Measurements from ENCODE around the gene RAI1.
A peak's percentile ranks its signal among the peaks of the same experiment; 100 is the strongest.

RAI1 gene

DNA sequence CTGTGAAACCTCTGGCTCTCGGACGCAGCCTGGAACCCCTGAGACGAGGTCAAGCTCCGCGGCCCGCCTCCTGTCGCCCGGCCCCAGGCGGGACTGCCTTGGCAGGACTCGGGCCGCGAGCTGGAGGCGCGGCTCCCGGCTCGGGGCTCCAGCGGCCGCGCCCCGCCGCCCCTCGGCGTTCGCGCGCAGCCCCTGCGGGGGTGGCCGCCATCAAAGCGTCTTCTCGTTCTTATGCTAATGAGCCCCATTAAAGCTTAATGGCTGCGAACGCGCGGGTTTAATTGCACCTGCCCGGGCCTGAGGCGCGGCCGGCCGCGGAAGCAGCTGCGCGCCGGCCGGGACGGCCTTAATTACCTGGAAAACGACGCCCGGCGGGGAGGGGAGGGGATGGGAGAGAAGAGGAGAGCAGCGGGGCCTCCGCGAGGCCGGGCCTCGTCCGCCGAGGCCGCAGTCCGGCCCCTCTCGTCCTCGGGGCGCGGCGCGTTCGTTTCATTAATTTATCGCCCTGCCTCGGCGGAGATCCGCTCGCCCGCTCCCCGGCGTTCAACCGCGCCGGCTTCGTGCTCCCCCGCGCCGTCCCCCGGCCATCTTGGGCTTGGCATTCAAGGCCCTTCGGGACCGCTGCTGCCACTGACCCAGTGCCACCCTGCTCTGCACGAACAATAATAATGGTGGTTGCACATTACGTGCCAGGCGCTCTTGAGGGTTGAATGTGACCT, 19.2 kb downstream of the RAI1 start:
- DNase-seq, result no peak

DNA sequence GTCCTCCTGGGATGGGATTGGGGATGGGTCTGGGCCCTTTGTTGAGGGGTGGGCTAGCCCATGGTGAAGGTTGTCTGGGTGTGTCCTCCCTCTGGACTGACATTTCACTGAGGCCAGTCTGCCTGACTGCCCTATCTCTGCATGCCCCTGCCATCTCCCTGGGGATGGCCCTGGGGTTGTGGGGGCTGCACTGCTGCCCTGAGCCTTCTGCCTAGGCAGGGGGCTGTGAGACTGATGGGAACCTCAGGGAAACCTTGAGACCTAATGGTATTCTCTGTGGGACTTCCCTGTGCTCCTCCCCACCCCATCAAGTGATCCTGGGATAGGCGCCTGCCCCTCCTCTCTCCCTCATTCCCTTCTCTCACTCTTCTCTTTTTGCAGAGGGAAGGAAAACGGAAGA, 19.9 kb downstream of the RAI1 start:
- no peak for DNase-seq

DNA sequence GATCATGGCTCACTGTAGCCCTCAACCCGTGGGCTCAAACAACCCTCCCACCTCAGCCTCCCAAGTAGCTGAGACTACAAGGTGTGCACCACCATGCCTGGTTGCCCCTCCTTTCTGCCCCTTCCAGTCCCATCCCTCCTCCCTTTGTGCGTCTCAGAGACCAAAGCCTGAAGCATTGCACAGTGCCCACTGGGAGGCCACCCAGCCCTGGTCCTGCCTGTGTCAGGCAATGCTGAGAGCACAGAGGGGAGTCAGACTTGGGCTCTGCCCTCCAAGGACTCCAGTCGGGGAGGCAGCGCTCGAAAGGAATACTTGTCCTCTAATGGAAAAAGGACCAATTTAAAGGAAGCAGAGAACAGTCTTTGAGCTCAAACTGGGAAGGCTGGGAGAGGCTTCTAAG, 20.4 kb downstream of the RAI1 start:
- DNase-seq, result no peak

DNA sequence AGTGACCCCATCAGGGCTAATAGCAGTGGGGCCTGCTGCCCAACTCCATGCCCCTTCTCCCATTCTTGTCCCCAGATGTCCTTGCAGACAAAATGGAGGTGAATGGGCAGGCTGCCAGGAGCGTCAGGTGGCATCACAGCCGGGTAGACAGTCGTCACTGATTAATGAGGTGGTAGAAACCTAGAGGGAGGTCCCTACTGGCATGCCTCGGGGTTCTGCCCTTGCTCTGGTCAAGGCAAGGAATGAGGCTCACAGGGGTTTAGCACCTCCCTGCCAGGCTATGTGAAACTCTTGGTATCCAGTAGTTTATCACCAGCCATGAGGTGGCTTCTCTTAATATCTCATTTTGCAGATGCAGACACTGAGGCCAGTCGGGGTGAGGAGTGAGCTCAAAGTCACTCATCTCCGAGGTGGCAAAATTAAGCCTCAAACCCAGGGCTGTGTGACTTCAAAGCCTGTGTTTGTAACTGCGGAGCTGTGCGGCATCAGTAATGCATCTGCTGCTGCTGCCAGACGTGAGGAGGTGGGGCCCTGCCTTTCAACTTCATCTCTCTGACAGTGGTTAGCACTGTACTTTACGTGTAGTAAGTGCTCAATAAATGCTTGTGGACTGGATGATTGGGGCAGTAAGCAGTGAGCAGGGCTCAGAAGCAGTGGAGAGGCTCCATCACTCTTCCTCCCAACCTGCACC, 21.3 kb downstream of the RAI1 start:
- DNase-seq, result no peak

DNA sequence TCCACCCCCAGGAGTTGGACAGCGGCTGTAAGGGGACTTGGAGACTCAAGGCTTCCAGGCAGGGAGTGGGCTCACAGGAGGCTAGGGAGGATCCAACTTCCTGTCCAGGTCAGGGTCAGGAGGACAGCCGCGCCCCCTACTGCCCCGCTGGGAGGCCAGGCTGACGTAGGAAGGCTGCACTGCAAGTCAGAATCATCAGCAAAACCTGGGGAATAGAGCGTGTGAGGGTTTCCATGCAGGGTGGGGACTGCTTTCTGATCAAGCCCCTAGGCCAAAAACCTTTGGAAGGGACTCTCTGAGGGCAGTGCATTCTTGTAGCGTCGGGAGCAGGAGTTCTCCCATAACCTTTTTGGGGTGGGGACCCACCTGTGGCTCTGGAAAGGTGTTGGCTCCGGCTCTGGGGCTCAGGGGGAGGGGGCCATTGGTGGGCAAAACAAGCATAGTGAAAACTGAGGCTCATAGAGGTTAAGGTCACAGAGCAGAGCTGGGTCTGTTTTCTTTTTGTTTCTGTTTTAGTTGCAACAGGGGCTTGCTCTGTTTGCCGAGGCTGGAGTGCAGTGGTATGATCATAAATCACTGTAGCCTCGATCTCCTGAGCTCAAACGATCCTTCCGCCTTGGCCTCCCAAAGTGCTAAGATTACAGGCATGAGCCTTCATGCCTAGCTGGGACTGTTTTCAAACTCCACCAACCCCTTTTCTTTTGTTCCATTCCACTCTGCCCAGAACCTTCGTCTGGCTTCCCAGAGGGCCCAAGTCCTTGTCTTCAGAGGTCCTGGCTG, 22.1 kb downstream of the RAI1 start:
- DNase-seq, result no peak

DNA sequence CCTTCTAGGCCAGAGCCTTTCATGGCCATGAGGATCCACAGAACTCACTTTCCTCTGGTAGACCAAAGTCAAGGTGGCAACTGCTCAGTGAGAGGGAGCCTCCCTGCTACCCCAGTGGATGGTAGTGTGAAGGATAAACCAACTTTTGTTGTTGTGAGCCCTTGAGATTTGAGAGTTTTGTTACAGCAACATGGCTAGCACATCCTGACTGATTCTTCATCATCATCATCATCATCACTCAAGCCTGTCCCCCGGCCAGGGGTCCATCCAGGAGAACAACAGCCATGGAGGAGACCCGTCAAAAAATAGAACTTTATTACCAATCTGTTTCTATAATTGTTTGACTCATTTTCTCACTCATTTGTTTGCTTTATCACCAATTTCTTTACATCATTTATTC, 23.7 kb downstream of the RAI1 start:
- no peak for DNase-seq

DNA sequence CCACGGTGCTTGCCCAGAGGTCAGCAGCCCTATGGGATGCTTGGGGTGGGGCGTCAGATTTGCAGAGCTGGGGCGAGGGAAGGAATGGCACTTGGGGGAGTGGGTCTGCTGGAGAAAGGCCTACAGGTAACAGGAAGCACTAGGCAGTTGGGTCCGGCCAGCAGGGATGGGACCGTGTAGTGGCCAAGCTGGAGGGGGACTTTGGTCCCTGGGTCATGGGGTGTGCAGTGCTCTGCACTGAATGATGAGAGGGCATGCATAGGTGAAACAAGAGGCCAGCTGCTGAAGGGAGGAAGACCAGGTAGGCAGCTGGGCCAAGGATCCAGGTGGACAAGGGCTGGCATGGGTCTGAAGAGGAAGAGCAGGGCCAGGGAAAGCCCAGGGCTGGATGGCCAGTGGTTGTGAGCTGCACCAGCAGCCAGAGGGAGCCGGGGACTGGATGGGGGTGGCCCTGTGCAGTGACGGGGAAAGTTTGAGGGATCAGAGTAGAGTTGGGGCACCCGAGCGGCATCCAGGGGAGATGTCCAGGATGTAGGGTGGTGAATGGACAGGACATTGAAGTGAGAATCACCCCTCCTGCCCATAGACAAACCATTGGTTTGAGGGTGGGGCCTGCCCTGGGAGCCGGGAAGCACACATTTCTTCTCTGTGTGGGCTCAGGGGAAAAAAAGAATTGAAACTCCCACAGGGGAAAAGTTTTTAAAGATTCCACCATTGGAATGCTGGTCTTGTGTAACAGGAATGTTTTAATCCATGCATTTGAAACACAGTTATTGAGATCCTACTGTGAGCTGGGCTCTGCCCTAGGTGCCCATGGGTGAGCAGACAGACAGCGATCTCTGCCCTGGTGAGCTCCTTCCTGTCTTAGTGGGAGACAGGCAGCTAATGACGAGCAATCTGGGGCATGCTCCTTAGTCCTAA, 25.1 kb downstream of the RAI1 start:
- DNase-seq, result no peak

DNA sequence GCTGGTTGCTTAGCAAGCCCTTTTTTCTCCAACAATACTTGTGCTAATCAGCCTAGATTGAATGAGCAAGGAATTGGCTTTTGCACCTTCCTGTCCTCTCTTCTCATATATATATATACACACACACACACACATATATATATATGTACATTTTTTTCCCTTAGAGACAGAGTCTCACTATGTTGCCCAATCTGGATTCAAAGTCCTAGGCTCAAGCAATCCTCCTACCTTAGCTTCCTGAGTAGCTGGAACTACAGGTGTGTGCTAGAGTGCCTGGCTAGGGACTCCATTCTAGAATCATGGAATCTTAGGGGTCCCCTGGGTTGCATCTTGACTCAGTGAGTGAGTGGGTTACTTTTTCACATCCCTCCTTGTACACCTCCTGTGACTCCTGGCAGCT, 27.0 kb downstream of the RAI1 start:
- no peak for DNase-seq

DNA sequence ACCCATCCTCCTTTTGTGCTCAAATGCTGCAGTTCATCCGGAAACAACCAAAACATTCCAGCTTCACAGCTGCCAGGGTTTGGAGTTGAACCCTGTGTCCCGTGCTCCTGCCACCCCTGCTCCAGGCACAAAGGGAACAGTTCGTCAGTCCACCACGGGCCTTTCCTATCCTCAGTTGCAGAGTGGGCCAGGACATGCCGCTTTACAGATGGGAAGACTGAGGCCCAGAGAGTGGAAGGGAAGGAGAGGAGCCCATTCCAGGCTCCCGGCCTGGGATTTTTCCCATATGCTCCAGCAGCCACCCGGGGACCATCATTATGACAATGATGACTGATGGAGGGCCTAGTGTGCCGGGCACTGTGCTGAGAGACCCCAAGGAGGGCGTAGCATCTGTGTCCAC, 27.6 kb downstream of the RAI1 start:
- DNase-seq, result no peak

DNA sequence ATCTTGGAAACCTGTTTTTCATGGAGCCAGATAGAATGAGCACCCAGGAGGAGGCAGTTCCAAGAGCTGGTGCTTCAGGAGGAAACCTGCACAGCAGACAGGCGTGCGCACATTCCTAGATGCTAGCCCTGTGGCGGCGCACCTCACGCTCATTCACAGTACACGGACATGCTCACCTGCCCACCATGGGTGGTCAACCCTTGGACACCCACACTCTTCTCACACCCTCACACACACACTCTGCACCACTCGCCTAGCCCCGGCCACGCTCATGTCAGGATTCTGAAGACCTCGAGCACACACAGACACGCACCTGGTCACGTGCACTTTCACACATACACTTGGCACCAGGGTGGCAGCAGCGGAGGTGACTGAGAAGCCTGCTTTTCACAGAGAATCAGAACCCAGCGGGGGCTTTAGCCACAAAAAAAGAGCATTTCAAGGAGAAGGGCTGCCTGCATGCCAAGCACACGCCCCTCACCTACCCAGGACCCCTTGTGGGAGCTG, 28.6 kb downstream of the RAI1 start:
- DNase-seq, result peak; percentile 44

DNA sequence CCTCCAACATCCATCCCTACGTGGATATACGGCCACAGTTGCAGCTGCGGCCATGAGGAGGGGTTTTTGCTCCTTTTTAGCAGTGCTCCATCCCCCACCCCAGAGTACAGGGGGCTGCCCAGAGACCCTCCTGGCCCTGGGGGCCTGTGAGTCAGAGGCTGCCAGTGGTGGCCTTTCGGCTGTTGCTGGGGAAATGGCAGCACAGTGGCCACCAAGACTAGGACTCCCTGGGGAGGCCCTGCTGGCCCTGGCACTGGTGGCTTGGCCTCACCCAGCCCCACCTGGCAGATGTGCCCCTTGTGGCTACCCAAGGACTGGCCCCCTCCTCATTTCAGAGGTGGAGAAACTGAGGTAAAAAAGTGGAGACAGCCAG, 29.1 kb downstream of the RAI1 start:
- peak; percentile 31 for DNase-seq

DNA sequence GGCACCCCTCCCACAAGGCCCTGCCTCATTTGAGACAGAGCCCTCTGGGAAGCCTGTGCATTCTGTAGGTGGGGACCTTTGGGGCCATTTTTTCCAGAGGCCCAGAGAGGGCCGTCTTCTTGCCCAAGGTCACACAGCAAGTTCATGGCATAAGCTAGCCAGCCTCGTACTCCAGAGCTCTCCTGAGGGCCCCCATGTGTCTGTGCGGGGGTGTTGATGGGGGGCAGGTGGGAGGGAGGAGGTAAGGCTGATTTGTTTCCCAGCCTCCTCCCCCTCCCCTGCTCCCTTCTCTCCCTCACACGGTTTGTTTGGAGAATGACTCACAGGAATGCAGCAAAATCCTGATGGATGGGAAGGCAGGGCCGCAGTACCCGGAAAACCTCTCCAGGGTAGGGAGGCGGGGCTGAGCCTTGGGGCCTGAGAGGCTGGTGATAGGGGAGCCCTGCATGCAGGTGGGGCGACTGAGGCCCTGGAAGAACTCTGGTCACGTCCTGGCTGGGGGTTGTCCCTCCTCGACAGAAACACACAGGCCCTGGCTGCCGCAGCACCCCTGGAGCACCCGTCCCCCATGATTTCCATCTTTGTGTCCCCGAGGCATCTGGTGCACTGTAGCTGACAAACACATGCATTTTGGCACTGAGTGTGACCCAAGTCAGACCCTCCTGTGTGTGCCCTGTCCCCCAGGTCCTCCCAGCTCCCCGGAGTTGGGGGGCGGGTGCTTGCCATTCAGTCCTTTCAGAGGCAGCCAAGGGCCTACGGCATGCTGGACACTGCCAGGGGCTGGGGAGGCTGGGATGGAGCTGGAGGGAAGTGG, 29.7 kb downstream of the RAI1 start:
- peak; percentile 94 for DNase-seq

DNA sequence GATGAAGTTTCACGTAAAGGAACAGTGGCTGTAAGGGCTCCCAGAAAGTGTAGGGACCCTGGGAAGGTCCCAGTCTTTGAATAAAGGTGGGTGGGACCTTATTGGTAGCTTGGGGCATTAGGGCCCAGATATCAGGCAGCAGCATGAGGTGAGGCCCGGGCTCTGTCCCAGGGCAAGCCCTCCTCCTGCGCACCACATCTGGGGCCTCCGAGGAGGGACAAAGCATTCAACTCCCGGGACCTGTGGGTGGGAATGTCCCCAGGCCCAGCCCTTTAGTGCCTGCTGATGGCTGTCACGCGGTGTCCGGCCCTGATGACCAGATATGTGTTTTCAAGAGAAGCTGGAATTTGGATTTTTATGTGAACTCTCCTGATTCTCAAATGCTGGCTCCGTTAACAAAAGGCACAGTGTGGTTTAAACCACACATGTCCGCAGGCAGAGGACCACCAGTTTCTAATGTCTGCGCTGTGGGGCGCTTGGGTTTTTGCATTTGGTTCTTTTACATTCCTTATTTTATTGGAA, 30.4 kb downstream of the RAI1 start:
- DNase-seq, result no peak

DNA sequence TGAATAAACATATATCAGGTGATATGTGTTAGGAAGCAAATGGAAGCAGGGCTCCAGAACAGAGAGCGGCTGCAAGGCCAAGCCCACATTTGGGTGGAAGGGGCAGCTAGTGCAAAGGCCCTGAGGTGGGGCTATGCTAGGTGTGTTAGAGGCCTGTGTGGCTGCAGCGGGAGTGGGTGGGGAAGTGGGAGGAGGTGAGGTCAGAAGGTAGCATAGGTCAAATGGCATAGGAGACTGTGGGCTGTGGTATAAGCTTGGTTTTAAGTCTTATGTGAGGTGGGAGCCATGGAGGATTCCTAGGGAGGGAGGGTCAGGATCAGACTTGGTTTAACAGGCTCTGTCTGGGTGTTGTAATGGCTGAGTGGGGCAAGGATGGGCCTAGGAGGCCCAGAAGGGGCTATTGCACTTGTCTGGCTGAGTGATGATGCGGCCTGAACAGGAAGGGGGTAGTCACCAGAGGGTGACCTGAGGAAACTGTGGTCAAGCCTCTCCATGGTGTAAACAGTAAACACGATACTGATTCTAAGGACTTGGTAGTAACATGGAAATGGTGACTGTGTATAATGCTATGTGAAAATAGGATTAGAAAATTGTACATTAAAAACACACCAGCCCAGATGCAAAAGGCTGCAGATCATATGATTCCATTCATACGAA, 31.1 kb downstream of the RAI1 start:
- DNase-seq, result peak; percentile 5

DNA sequence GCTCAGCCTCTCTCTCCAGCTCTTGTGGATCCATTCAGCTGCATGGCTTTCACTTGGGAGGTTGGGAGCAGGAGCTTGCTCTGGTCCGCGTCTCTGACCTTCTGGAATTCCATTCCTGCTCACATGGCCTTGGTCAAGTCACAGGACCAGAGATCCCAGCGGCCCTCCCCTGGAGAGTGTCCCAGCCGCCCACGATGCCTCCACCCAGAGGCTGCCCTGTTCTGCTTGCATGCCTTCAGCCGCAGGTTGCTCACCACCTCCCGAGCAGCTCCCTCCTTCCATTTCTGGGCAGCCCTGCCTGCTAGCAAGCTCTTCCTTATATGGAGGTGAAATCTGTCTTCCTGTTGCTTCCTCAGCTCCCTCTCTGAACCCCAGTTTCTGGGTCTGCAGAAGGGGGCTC, 32.6 kb downstream of the RAI1 start:
- DNase-seq, result no peak

DNA sequence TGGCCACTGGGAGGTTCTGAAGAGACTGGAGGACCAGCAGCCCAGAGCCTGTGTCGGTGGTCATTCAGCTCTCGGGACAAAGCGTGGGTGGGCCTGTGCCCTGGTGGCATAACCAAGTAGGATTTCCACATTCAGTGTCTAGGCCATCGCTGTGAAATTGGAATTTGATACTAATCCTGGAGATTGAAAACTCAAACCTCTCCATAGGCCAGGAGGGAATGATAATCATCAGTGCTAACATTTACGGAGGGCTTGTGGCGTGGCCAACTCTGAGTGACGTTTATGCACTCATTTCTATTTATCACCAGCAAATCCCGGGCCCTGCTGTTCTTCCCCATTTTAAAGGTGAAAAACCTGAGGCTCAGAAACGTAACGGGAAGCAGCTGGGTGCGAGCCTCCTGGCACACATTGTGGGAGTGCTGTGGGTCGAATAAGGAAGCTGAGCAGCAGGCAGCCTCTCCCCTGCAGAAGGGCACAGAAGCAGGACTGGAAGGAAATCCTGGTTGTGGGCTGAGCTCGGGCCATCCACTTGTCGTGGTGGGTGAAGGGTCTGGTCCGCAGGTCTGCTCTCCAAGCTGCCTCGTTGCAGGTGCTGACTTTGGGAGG, 33.1 kb downstream of the RAI1 start:
- DNase-seq, result no peak

DNA sequence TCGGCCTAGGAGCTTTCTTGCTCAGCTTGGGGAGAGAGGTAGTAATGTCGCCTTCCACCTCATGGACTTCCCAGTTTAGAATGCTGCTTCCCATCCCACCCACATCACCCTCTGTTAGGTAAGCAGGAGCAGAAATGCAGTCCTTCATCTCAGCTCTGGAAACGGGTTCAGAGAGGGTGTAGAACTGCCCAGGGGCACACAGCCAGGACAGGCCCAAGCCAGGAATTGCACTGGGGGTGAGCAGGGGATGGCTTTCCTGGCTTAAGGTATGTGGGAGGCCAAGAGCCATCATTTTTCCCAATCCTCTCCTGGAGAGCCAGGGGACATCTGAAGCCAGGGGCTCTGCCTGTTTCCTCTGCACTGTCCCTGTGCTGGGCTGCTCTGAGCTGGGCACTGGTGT, 33.6 kb downstream of the RAI1 start:
- no peak for DNase-seq

DNA sequence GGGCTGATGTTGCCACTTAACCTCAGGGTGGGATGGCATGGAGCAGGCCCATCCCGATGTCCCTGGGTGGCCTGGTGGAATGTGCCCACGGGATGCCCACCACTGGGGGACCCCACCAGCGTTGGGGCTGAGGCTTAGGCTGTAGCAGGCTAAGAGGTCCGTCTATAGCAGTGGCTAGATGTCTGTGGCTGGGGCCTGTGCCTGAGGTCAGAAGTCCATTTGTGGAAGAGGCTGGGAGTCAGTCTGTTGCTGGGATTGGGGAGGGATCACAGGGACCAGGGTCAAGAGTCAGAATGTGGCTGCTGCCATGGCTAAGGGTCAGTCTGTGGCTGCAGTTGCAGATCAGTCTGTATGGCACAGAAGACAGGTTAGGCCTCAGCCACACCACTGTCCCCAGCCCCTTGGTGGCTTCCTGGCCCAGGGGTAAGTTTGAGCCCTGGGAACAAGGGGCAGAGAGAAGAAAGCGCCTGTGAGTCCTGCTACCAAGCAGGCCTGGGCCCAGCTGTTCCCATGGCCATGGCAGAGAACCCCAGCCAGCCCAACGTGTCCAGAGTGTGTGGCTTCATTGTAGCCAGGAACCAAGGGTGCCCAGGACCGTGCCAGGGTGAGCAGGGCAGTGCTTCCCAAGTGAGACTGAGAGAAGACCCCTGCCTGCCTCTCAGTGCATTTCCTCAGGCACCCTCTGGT, 35.7 kb downstream of the RAI1 start:
- no peak for DNase-seq

DNA sequence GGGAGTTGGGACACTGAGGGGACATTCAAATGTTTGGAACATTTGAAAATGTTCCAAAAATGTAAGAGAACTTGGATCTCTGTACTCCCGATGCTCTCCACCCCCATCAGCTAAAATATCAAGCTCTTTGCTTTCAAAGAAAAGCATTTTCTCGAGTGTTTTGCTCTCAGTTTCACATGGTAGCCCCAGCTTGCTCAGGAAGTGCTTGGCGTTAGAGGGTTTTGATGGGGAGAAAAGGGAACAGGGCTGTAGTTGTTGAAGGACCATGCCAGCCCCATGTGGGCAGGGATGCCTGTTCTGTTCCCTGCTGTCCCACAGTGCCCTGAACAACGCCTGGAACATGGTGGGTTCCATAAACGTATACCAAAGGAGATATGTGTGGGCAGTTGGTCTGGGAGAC, 37.0 kb downstream of the RAI1 start:
- DNase-seq, result no peak
